PC-3 (cell line): ENCODE data around the gene ICE1. TPM values are rescaled to one million over a fixed set of nuclear protein-coding genes. Genes with fewer than 3 reads are reported as not detected.
"Not testable (repeated sequence)": the region's sequence is repeated elsewhere in the genome, so short reads cannot be mapped to it uniquely, and the experiment has no call there.

Experiments
- ATAC-seq: fragments of 200-7000 bp; cut with Tn5 transposase; 2 replicates; pipeline ENCODE4 v1.9.1; 2020; ENCODE audit warnings: mild to moderate bottlenecking, moderate library complexity
- BruUV-seq: library from RNA; stranded (reverse); fragments of 400-500 nt; replicated peaks from 2 replicates; lab custom pipeline; 2021; lab: Mats Ljungman, UMichigan
- CTCF ChIA-PET: fragments of 300-600 bp; sonication (Branson Sonifier 250); formaldehyde crosslinking; loops from one replicate; lab custom pipeline; 2022; ENCODE audit warnings: antibody characterized with exemption; lab: Charles Lee
- POLR2A ChIA-PET: fragments of 300-600 bp; sonication (Branson Sonifier 250); formaldehyde crosslinking; loops from one replicate; lab custom pipeline; 2022; ENCODE audit warnings: antibody characterized with exemption; ENCODE audit not compliant: unreplicated experiment; lab: Charles Lee
- DNase-seq: peaks from one replicate; pipeline ENCODE4 v3.0.0-alpha.2; 2015
- H2AFZ ChIP-seq: fragments of 300-600 bp; sonication (generic); 2 replicates; pipeline ENCODE4 v1.6.0; 2016; ENCODE audit warnings: antibody characterized with exemption, low read length
- H3F3A ChIP-seq: fragments of 300-600 bp; sonication (generic); one replicate; pipeline ENCODE4 v1.6.0; 2017; ENCODE audit warnings: antibody characterized with exemption, low read length, control low read depth, mild to moderate bottlenecking; ENCODE audit not compliant: unreplicated experiment
- H3K27ac ChIP-seq: fragments of 300-600 bp; sonication (generic); 2 replicates; pipeline ENCODE4 v1.5.1; 2016; ENCODE audit warnings: mild to moderate bottlenecking, low read length
- H3K27me3 ChIP-seq: fragments of 300-600 bp; sonication (generic); 2 replicates; pipeline ENCODE4 v1.6.1; 2016; ENCODE audit warnings: low read length, mixed read lengths
- H3K36me3 ChIP-seq: fragments of 300-600 bp; sonication (generic); 2 replicates; pipeline ENCODE4 v1.6.1; 2016; ENCODE audit warnings: low read depth, mixed run types, low read length, mixed read lengths
- H3K4me1 ChIP-seq: fragments of 300-600 bp; sonication (generic); 2 replicates; pipeline ENCODE4 v1.5.1; 2016; ENCODE audit warnings: low read length; ENCODE audit not compliant: insufficient read depth
- H3K4me2 ChIP-seq: fragments of 300-600 bp; sonication (generic); 2 replicates; pipeline ENCODE4 v1.6.0; 2016; ENCODE audit warnings: low read length
- H3K4me3 ChIP-seq: fragments of 300-600 bp; sonication (generic); 2 replicates; pipeline ENCODE4 v1.5.1; 2016; ENCODE audit warnings: mild to moderate bottlenecking, low read length, mixed read lengths
- H3K79me2 ChIP-seq: fragments of 300-600 bp; sonication (generic); 2 replicates; pipeline ENCODE4 v1.6.1; 2017; ENCODE audit warnings: low read length, mixed read lengths
- H3K9ac ChIP-seq: fragments of 300-600 bp; sonication (generic); 2 replicates; pipeline ENCODE4 v1.6.0; 2016; ENCODE audit warnings: mild to moderate bottlenecking, low read length
- H3K9me2 ChIP-seq: fragments of 300-600 bp; sonication (generic); replicated peaks from 2 replicates; pipeline ENCODE4 v1.6.1; 2016; ENCODE audit warnings: mixed run types, low read length, mixed read lengths
- H3K9me3 ChIP-seq: fragments of 300-600 bp; sonication (generic); 2 replicates; pipeline ENCODE4 v1.6.1; 2016; ENCODE audit warnings: low read length, mixed read lengths
- H4K20me1 ChIP-seq: fragments of 300-600 bp; sonication (generic); 2 replicates; pipeline ENCODE4 v1.6.1; 2016; ENCODE audit warnings: low read length, mixed read lengths
- CTCF ChIP-seq: fragments of 300-600 bp; sonication (generic); conservative IDR thresholded peaks from 2 replicates; pipeline ENCODE4 v1.5.1; 2017; ENCODE audit warnings: antibody characterized with exemption, low read depth, mild to moderate bottlenecking, low read length
- EZH2 ChIP-seq: fragments of 300-600 bp; sonication (generic); IDR thresholded peaks from one replicate; pipeline ENCODE4 v1.6.1; 2017; ENCODE audit warnings: antibody characterized with exemption, mild to moderate bottlenecking, low read length; ENCODE audit not compliant: unreplicated experiment
- EZH2phosphoT487 ChIP-seq: fragments of 300-600 bp; sonication (generic); IDR thresholded peaks from 2 replicates; pipeline ENCODE4 v1.6.1; 2018; ENCODE audit warnings: mild to moderate bottlenecking, antibody characterized with exemption, low read length, borderline replicate concordance
- intact Hi-C: fragments of 100-400 bp; cut with micrococcal nuclease; formaldehyde crosslinking; loops from 2 replicates; pipeline ENCODE4 v1.9.0; 2023
- total RNA-seq: library from RNA; depleted of rRNA; stranded (reverse); fragments of >200 nt; gene quantifications from 2 replicates; pipeline ENCODE4 v1.2.3, GENCODE V29; 2014

The ICE1 gene
- total RNA-seq, 1 experiment from 2014 or later, result 21.9 TPM

- no TSS peak for BruUV-seq
- Histone ChIP-seq H3F3A (no peaks in the 10 kb centered on the region), H3K4me2 (no peak overlapping the region), H3K36me3 (peaks cover 24% of the 10 kb centered on the region), H3K4me3 (no peak overlapping the region), H3K9ac (no peak overlapping the region), H3K27ac (no peak overlapping the region), H2AFZ (no peak overlapping the region), H4K20me1 (no peaks in the 10 kb centered on the region), H3K79me2 (no peaks in the 10 kb centered on the region), H3K9me3 (no peaks in the 10 kb centered on the region), H3K27me3 (no peaks in the 10 kb centered on the region), H3K9me2 (no peaks in the 10 kb centered on the region), H3K4me1 (no peaks in the 10 kb centered on the region)
- intact Hi-C loops, result no loop called here
- TF ChIP-seq EZH2, result no peak
- TF ChIP-seq EZH2phosphoT487, result no peak
- TF ChIP-seq CTCF, result no peak
- ChIA-PET POLR2A (no interaction called here), CTCF (no interaction called here)
- no peak for ATAC-seq
- no peak for DNase-seq
Observed at GRCh38 chr5:5474961-5475360, 52.5 kb downstream of the ICE1 start.

- intact Hi-C loops, result no loop called here
- no peak for ATAC-seq
- Histone ChIP-seq H3K27me3 (no peaks in the 10 kb centered on the region), H4K20me1 (no peaks in the 10 kb centered on the region), H3K4me2 (no peak overlapping the region), H3K4me3 (no peak overlapping the region), H3K79me2 (no peaks in the 10 kb centered on the region), H2AFZ (no peak overlapping the region), H3K4me1 (no peaks in the 10 kb centered on the region), H3K36me3 (peaks cover 24% of the 10 kb centered on the region), H3F3A (no peaks in the 10 kb centered on the region), H3K27ac (no peak overlapping the region), H3K9me3 (no peaks in the 10 kb centered on the region), H3K9ac (no peak overlapping the region), H3K9me2 (no peaks in the 10 kb centered on the region)
- TF ChIP-seq CTCF (no peak), EZH2 (no peak), EZH2phosphoT487 (no peak)
- no peak for DNase-seq
- no TSS peak for BruUV-seq
- CTCF ChIA-PET, result no interaction called here
- POLR2A ChIA-PET, result no interaction called here
Observed at GRCh38 chr5:5475975-5476374, 53.5 kb downstream of the ICE1 start.

- peaks cover 27% of the 10 kb centered on the region for H3K36me3 ChIP-seq
- H3K4me3 ChIP-seq, H3K27me3 ChIP-seq, H3K9ac ChIP-seq, H3F3A ChIP-seq, H3K9me3 ChIP-seq, intact Hi-C loops, H3K27ac ChIP-seq, H3K79me2 ChIP-seq, ATAC-seq, H3K9me2 ChIP-seq, BruUV-seq, CTCF ChIA-PET, H3K4me1 ChIP-seq, H4K20me1 ChIP-seq, DNase-seq, POLR2A ChIA-PET, H3K4me2 ChIP-seq, H2AFZ ChIP-seq: not testable (repeated sequence)
Observed at GRCh38 chr5:5479578-5479977, 57.1 kb downstream of the ICE1 start.
